OCI-LY7 (cell line): ENCODE measurements around the gene NOS3. TPM values are rescaled to one million over a fixed set of nuclear protein-coding genes. Genes with fewer than 3 reads are reported as not detected.

ENCODE experiments used
- BruUV-seq: library from RNA; stranded (reverse); fragments of 400-500 nt; replicated peaks from 2 replicates; lab custom pipeline; 2021; lab: Mats Ljungman, UMichigan
- CTCF ChIA-PET: fragments of 300-600 bp; sonication (Branson Sonifier 250); formaldehyde crosslinking; loops from one replicate; lab custom pipeline; 2022; ENCODE audit warnings: antibody characterized with exemption; ENCODE audit not compliant: unreplicated experiment; lab: Charles Lee
- POLR2A ChIA-PET: fragments of 300-600 bp; sonication (Branson Sonifier 250); formaldehyde crosslinking; loops from one replicate; lab custom pipeline; 2022; ENCODE audit warnings: antibody characterized with exemption; lab: Charles Lee
- DNase-seq: peaks from one replicate; pipeline ENCODE4 v3.0.0-alpha.2; 2015; ENCODE audit warnings: low spot score
- H2AFZ ChIP-seq: fragments of 200-600 bp; sonication (generic), shearing (Covaris generic); 2 replicates; pipeline ENCODE4 v1.6.1; 2014; ENCODE audit warnings: mild to moderate bottlenecking, antibody characterized with exemption, low read length, moderate library complexity
- H3K27ac ChIP-seq: fragments of 200-600 bp; sonication (generic); 2 replicates; pipeline ENCODE4 v1.5.1; 2014; ENCODE audit warnings: mixed run types, low read depth, mild to moderate bottlenecking, moderate library complexity, low read length, inconsistent platforms; ENCODE audit not compliant: poor library complexity, severe bottlenecking
- H3K36me3 ChIP-seq: fragments of 200-600 bp; sonication (generic); 2 replicates; pipeline ENCODE4 v1.6.1; 2014; ENCODE audit warnings: mild to moderate bottlenecking, antibody characterized with exemption, low read length, moderate library complexity, mixed read lengths; ENCODE audit not compliant: insufficient read depth
- H3K4me1 ChIP-seq: fragments of 200-600 bp; sonication (generic); 2 replicates; pipeline ENCODE4 v1.5.1; 2014; ENCODE audit warnings: mild to moderate bottlenecking, low read length; ENCODE audit not compliant: insufficient read depth, poor library complexity, severe bottlenecking
- H3K4me2 ChIP-seq: fragments of 200-600 bp; sonication (generic); 2 replicates; pipeline ENCODE4 v1.6.1; 2014; ENCODE audit warnings: mild to moderate bottlenecking, low read length
- H3K4me3 ChIP-seq: fragments of 200-600 bp; sonication (generic); 2 replicates; pipeline ENCODE4 v1.5.1; 2014; ENCODE audit warnings: mild to moderate bottlenecking, low read depth, low read length; ENCODE audit not compliant: poor library complexity, severe bottlenecking
- H3K79me2 ChIP-seq: fragments of 200-600 bp; sonication (generic); 2 replicates; pipeline ENCODE4 v1.6.1; 2016; ENCODE audit warnings: low read depth, mild to moderate bottlenecking, low read length, moderate library complexity, mixed read lengths; ENCODE audit not compliant: insufficient read depth
- H3K9me2 ChIP-seq: fragments of 200-600 bp; sonication (generic); 2 replicates; pipeline ENCODE4 v1.6.1; 2016; ENCODE audit warnings: mild to moderate bottlenecking, low read length, mixed read lengths; ENCODE audit not compliant: insufficient read depth
- H3K9me3 ChIP-seq: fragments of 200-600 bp; sonication (generic); 2 replicates; pipeline ENCODE4 v1.6.1; 2014; ENCODE audit warnings: mild to moderate bottlenecking, mixed run types, low read length, mixed read lengths
- H4K20me1 ChIP-seq: fragments of 200-600 bp; sonication (generic); 2 replicates; pipeline ENCODE4 v1.6.1; 2014; ENCODE audit warnings: mild to moderate bottlenecking, antibody characterized with exemption, low read length, moderate library complexity, mixed read lengths; ENCODE audit not compliant: insufficient read depth
- CTCF ChIP-seq: fragments of 200-600 bp; sonication (generic); conservative IDR thresholded peaks from 2 replicates; pipeline ENCODE4 v1.5.1; 2014; ENCODE audit warnings: mild to moderate bottlenecking, antibody characterized with exemption, low read length, moderate library complexity, mixed read lengths
- EZH2phosphoT487 ChIP-seq: fragments of 200-600 bp; sonication (generic); IDR thresholded peaks from 2 replicates; pipeline ENCODE4 v1.6.1; 2018; ENCODE audit warnings: low read depth, borderline replicate concordance, mild to moderate bottlenecking, mixed run types, antibody characterized with exemption, low read length, moderate library complexity, mixed read lengths
- intact Hi-C: fragments of 100-400 bp; cut with micrococcal nuclease; formaldehyde crosslinking; loops from one replicate; pipeline ENCODE4 v1.10.0; 2022; ENCODE audit not compliant: unreplicated experiment
- total RNA-seq, 2 experiments: library from RNA; depleted of rRNA in 1 of 2; stranded (reverse); fragments of >200 nt in 1 of 2; shearing (Covaris generic) in 1 of 2; gene quantifications; 2 replicates each; pipeline ENCODE4 v1.2.3, GENCODE V29; 2014 to 2022

Gene NOS3
- total RNA-seq, 2 experiments from 2014 or later = 0.78 to 0.82 TPM

- Histone ChIP-seq H3K4me2 (no peak within 1 kb of the TSS), H3K4me1 (peaks cover 3% of the 10 kb centered on the region), H3K9me2 (no peaks in the 10 kb centered on the region), H3K9me3 (no peaks in the 10 kb centered on the region), H3K27ac (no peak within 1 kb of the TSS), H3K4me3 (no peak within 1 kb of the TSS), H2AFZ (no peak within 1 kb of the TSS), H4K20me1 (no peaks in the 10 kb centered on the region), H3K79me2 (no peaks in the 10 kb centered on the region), H3K36me3 (no peaks in the 10 kb centered on the region)
- no TSS peak for BruUV-seq
- TF ChIP-seq EZH2phosphoT487 (no peak), CTCF (no peak)
- POLR2A ChIA-PET = interaction anchor here (0.6 kb wide), 1 partner anchor 204 kb away, joined by 4 read pairs; no protein-coding TSS in a partner anchor
- CTCF ChIA-PET = no interaction called here
- DNase-seq = no peak
- intact Hi-C loops = no loop called here
Measured at GRCh38 chr7:151047976-151048815, 57.4 kb downstream of the NOS3 start, which contains the start of gene ASIC3. ASIC3 (plus strand) TSS chr7:151048531; CDS start chr7:151048886, 355 bp downstream.

- Histone ChIP-seq H3K36me3 (no peaks in the 10 kb centered on the region), H3K79me2 (no peaks in the 10 kb centered on the region), H2AFZ (no peak overlapping the region), H3K4me2 (no peak overlapping the region), H4K20me1 (no peaks in the 10 kb centered on the region), H3K9me3 (no peaks in the 10 kb centered on the region), H3K4me3 (no peak overlapping the region), H3K9me2 (no peaks in the 10 kb centered on the region), H3K27ac (no peak overlapping the region), H3K4me1 (peaks cover 7% of the 10 kb centered on the region)
- ChIA-PET POLR2A (no interaction called here), CTCF (no interaction called here)
- TF ChIP-seq CTCF (no peak), EZH2phosphoT487 (no peak)
- intact Hi-C loops = no loop called here
- no peak for DNase-seq
- no TSS peak for BruUV-seq
Measured at GRCh38 chr7:151048911-151049463, 58.2 kb downstream of the NOS3 start.

DNA sequence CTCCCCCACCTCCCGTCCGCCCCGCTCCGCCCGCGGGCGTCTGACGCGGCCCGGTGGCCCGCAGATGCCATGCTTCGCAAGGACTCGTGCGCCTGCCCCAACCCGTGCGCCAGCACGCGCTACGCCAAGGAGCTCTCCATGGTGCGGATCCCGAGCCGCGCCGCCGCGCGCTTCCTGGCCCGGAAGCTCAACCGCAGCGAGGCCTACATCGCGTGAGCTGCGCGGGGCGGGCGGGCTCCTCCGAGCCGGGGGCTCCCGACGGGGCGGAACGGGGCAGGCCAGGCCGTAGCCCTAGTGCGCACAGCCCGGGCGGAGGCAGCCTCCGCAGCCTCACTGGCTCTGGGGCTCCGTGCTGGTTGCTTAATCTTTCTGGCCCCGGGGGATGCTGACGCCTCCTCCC is 60.3 kb downstream of the NOS3 start:
- POLR2A ChIA-PET = no interaction called here
- H3K4me2 ChIP-seq = no peak overlapping the region
- no peaks in the 10 kb centered on the region for H4K20me1 ChIP-seq
- no peaks in the 10 kb centered on the region for H3K36me3 ChIP-seq
- no peak overlapping the region for H3K4me3 ChIP-seq
- H3K9me2 ChIP-seq = no peaks in the 10 kb centered on the region
- H3K79me2 ChIP-seq = no peaks in the 10 kb centered on the region
- intact Hi-C loops = no loop called here
- no peak overlapping the region for H2AFZ ChIP-seq
- no peak for DNase-seq
- BruUV-seq = no TSS peak
- CTCF ChIA-PET = no interaction called here
- no peaks in the 10 kb centered on the region for H3K9me3 ChIP-seq
- TF ChIP-seq CTCF = no peak
- no peak for TF ChIP-seq EZH2phosphoT487
- no peak overlapping the region for H3K27ac ChIP-seq
- peaks cover 7% of the 10 kb centered on the region for H3K4me1 ChIP-seq
